Endodermal cell (in vitro differentiated cells): ENCODE measurements around the gene FGFRL1. TPM values are rescaled to one million over a fixed set of nuclear protein-coding genes. Genes with fewer than 3 reads are reported as not detected.

Experiments used
- DNase-seq: peaks from one replicate; pipeline ENCODE4 v3.0.0-alpha.2; 2017
- H3K27ac ChIP-seq: 2 replicates; pipeline ENCODE4 v1.5.1; 2013; ENCODE audit warnings: mild to moderate bottlenecking, low read depth, low read length, moderate library complexity
- H3K27me3 ChIP-seq: 2 replicates; pipeline ENCODE4 v1.6.1; 2013; ENCODE audit warnings: mild to moderate bottlenecking, low read length, moderate library complexity; ENCODE audit not compliant: insufficient read depth, control insufficient read depth, poor library complexity, severe bottlenecking
- H3K36me3 ChIP-seq: 2 replicates; pipeline ENCODE4 v1.7.0; 2013; ENCODE audit warnings: mild to moderate bottlenecking, low read length, moderate library complexity; ENCODE audit not compliant: control insufficient read depth, insufficient read depth
- H3K4me1 ChIP-seq: one replicate; pipeline ENCODE4 v1.7.0; 2013; ENCODE audit warnings: low read length; ENCODE audit not compliant: control insufficient read depth, insufficient read depth
- H3K4me3 ChIP-seq: 2 replicates; pipeline ENCODE4 v1.5.1; 2013; ENCODE audit warnings: mild to moderate bottlenecking, low read length, moderate library complexity
- H3K9ac ChIP-seq: 2 replicates; pipeline ENCODE4 v1.6.1; 2013; ENCODE audit warnings: mild to moderate bottlenecking, low read length, moderate library complexity; ENCODE audit not compliant: poor library complexity, severe bottlenecking; ENCODE audit errors: extremely low read depth
- H3K9me3 ChIP-seq: 2 replicates; pipeline ENCODE4 v1.6.1; 2013; ENCODE audit warnings: mild to moderate bottlenecking, low read length, moderate library complexity; ENCODE audit not compliant: control insufficient read depth
- H3K27ac Mint-ChIP-seq: 2 replicates; pipeline ENCODE4 v1.8.0; 2020; ENCODE audit warnings: mixed read lengths
- H3K27me3 Mint-ChIP-seq: 2 replicates; pipeline ENCODE4 v1.8.0; 2021; ENCODE audit warnings: mild to moderate bottlenecking, mixed read lengths; ENCODE audit not compliant: insufficient read depth
- H3K36me3 Mint-ChIP-seq: 2 replicates; pipeline ENCODE4 v1.8.0; 2020; ENCODE audit warnings: low read depth, mixed read lengths
- H3K4me1 Mint-ChIP-seq: 2 replicates; pipeline ENCODE4 v1.8.0; 2020; ENCODE audit warnings: mixed read lengths
- H3K4me3 Mint-ChIP-seq: 2 replicates; pipeline ENCODE4 v1.8.0; 2020; ENCODE audit warnings: mild to moderate bottlenecking, moderate library complexity, mixed read lengths
- H3K9me3 Mint-ChIP-seq: 2 replicates; pipeline ENCODE4 v1.8.0; 2020; ENCODE audit warnings: mild to moderate bottlenecking, mixed read lengths
- CTCF ChIP-seq: fragments of 200-600 bp; sonication (generic); conservative IDR thresholded peaks from 2 replicates; pipeline ENCODE4 v1.5.0; 2021; ENCODE audit warnings: antibody characterized with exemption, mild to moderate bottlenecking
- WGBS, 2 experiments: methylation state at CpG; one replicate each; pipeline versions ENCODE4 v1.1.5 to v1.1.7; 2013; ENCODE audit warnings: missing lambda C conversion rate in 2 of 2, mixed read lengths in 1 of 2; ENCODE audit not compliant: insufficient coverage in 1 of 2, insufficient read length in 1 of 2; 5-methylcytosine and 5-hydroxymethylcytosine counted together
- total RNA-seq, 2 donors: library from RNA; stranded (reverse); fragmentation: NEBNext Ultra II Directional in 1 of 2; extraction: Animal tissue kit (Norgen Biotek cat#: 25700) in 1 of 2; gene quantifications; 2 replicates in 1 of 2; 3 replicates in 1 of 2; pipeline ENCODE4 v1.2.1, GENCODE V29; 2021

Gene FGFRL1
- total RNA-seq, 2 donors from 2014 or later: 51.0 to 93.3 TPM

GRCh38 chr4:986879-987623 lies 24.4 kb upstream of the FGFRL1 start, which contains the start of gene IDUA:
Gene IDUA, plus strand, starts transcription at chr4:987044. Its CDS starts 41 bp downstream, at chr4:987085.
- peak; percentile 77 for TF ChIP-seq CTCF
- no peaks in the 10 kb centered on the region for H3K4me1 ChIP-seq
- H3K27ac ChIP-seq: no peak within 1 kb of the TSS
- H3K4me3 Mint-ChIP-seq: peak within 1 kb of the TSS; percentile 76
- peaks cover 10% of the 10 kb centered on the region for H3K27me3 ChIP-seq
- peak; percentile 87 for DNase-seq
- H3K4me3 ChIP-seq: peak within 1 kb of the TSS; percentile 78
- H3K9me3 Mint-ChIP-seq: no peaks in the 10 kb centered on the region
- peaks cover 2% of the 10 kb centered on the region for H3K36me3 Mint-ChIP-seq
- no peaks in the 10 kb centered on the region for H3K36me3 ChIP-seq
- WGBS, 2 experiments: 0 to 6% methylated on average over 12 to 69 of the region's 69 CpGs
- peaks cover 4% of the 10 kb centered on the region for H3K27me3 Mint-ChIP-seq
- no peaks in the 10 kb centered on the region for H3K9me3 ChIP-seq
- H3K4me1 Mint-ChIP-seq: peaks cover 10% of the 10 kb centered on the region
- peak within 1 kb of the TSS; percentile 5 for H3K9ac ChIP-seq
- H3K27ac Mint-ChIP-seq: peak within 1 kb of the TSS; percentile 69

GRCh38 chr4:987624-988513 lies 23.6 kb upstream of the FGFRL1 start:
- peaks cover 10% of the 10 kb centered on the region for H3K27me3 ChIP-seq
- H3K9ac ChIP-seq: no peak overlapping the region
- no peaks in the 10 kb centered on the region for H3K4me1 ChIP-seq
- H3K27ac Mint-ChIP-seq: no peak overlapping the region
- H3K27me3 Mint-ChIP-seq: peaks cover 4% of the 10 kb centered on the region
- H3K36me3 ChIP-seq: no peaks in the 10 kb centered on the region
- H3K4me1 Mint-ChIP-seq: peaks cover 14% of the 10 kb centered on the region
- H3K36me3 Mint-ChIP-seq: peaks cover 2% of the 10 kb centered on the region
- no peaks in the 10 kb centered on the region for H3K9me3 ChIP-seq
- H3K4me3 ChIP-seq: peak overlapping the region; percentile 78
- WGBS, 2 experiments: 86 to 92% methylated on average over 23 to 37 of the region's 37 CpGs
- peak overlapping the region; percentile 76 for H3K4me3 Mint-ChIP-seq
- H3K9me3 Mint-ChIP-seq: no peaks in the 10 kb centered on the region
- no peak overlapping the region for H3K27ac ChIP-seq
- no peak for TF ChIP-seq CTCF
- DNase-seq: no peak

- Mint-ChIP-seq H3K27me3 (peaks cover 4% of the 10 kb centered on the region), H3K4me1 (peaks cover 14% of the 10 kb centered on the region), H3K36me3 (peaks cover 2% of the 10 kb centered on the region), H3K4me3 (no peak overlapping the region), H3K9me3 (no peaks in the 10 kb centered on the region), H3K27ac (no peak overlapping the region)
- Histone ChIP-seq H3K27ac (no peak overlapping the region), H3K9ac (no peak overlapping the region), H3K4me3 (no peak overlapping the region), H3K9me3 (no peaks in the 10 kb centered on the region), H3K36me3 (no peaks in the 10 kb centered on the region), H3K27me3 (peaks cover 10% of the 10 kb centered on the region), H3K4me1 (no peaks in the 10 kb centered on the region)
- TF ChIP-seq CTCF: no peak
- DNase-seq: no peak
- 94 to 95% methylated on average over 52 to 69 of the region's 69 CpGs for WGBS, 2 experiments
Observed at GRCh38 chr4:988726-989721, 22.4 kb upstream of the FGFRL1 start.
